ENCODE measurements around the gene CACNA1D.

DNA sequence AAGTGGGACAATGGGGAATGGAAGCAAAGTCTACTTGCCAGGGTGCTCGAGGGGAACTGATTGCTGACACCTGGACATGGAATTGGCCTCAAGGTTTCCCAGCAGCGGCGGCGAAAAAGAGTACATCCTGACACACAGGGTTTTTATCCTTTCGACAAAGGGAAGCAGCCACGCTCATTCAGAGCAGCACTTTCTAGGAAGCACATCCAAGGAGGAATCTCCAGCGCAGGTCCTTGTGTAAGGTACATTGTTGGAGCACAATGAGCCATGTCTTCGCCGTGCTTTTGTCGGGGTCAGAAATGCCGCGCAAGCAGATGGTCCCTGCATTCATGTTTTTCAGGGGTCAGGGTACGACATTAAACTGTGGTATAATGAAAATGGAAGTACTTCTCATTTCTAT, 16.8 kb downstream of the CACNA1D start:
- TF ChIP-seq POLR2AphosphoS5 (IDR thresholded peaks at IDR 0.05; ENCODE audit: low read depth, low read length) (no peak), POLR2A (IDR thresholded peaks at IDR 0.05; ENCODE audit: low read depth, low read length) (no peak)
